ENCODE measurements around the gene KRTAP10-8.

KRTAP10-8 gene

DNA sequence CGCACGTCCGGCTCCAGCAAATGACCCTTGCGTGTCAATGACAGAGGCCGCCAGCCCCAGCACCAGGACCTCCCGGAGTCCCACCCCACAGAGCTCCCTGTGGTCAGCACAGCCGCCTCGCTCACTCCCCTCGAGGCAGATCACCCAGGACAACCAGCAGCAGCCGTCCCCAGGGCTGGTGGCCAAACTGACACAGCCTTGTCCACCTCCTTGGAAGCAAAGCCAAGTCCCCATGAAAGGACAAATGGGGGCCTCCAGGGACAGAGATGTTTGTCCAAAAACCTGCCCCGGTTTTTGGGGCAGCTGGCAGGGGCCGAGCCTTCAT is 27.4 kb downstream of the KRTAP10-8 start:
- POLR2A ChIA-PET = no interaction called here
- Histone ChIP-seq H3K9me3 (ENCODE audit: control insufficient read depth, insufficient read depth, low read depth, low read length) (no peaks in the 10 kb centered on the region), H3K27ac (ENCODE audit: extremely low read depth, low read depth, low read length) (no peak overlapping the region), H3K36me3 (ENCODE audit: control insufficient read depth in 2 of 2, insufficient read depth in 1 of 2, low read length in 2 of 2) (no peaks in the 10 kb centered on the region), H3K4me1 (ENCODE audit: control insufficient read depth, insufficient read depth, low read length) (no peaks in the 10 kb centered on the region), H3K4me3 (ENCODE audit: low read depth, low read length) (no peak overlapping the region)
- CTCF ChIA-PET = no interaction called here
- TF ChIP-seq SALL2 (tag by site-specific recombination; IDR thresholded peaks at IDR 0.05; ENCODE audit: borderline replicate concordance) = no peak
- TF ChIP-seq, protein P1, sequence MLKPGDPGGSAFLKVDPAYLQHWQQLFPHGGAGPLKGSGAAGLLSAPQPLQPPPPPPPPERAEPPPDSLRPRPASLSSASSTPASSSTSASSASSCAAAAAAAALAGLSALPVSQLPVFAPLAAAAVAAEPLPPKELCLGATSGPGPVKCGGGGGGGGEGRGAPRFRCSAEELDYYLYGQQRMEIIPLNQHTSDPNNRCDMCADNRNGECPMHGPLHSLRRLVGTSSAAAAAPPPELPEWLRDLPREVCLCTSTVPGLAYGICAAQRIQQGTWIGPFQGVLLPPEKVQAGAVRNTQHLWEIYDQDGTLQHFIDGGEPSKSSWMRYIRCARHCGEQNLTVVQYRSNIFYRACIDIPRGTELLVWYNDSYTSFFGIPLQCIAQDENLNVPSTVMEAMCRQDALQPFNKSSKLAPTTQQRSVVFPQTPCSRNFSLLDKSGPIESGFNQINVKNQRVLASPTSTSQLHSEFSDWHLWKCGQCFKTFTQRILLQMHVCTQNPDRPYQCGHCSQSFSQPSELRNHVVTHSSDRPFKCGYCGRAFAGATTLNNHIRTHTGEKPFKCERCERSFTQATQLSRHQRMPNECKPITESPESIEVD (tag by site-specific recombination; IDR thresholded peaks at IDR 0.05) = no peak

DNA sequence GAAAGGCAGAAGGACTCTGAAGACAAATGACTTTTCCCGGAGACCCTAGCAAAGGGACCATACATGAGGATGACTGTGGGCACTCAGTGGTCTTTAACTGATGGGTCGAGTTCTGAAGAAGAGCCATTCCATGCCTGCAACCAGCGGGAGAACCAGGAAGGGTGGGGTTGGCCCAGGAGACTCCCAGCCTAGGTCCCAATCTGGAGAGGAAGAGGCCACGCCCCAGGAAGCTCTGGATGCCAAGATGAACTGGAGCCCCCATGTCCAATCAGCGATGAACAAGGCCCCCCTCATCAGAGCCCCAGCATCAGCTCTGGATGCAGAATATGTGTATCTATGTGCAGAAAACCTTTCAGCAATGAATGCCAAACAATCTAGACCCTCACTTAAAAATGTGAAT is 28.9 kb downstream of the KRTAP10-8 start:
- TF ChIP-seq ZNF292 (tag by site-specific recombination; IDR thresholded peaks at IDR 0.05; ENCODE audit: borderline replicate concordance, low read depth) (no peak), GLI2 (tag by site-specific recombination; IDR thresholded peaks at IDR 0.05; ENCODE audit: borderline replicate concordance, low read depth) (no peak), ZNF2 (tag by site-specific recombination; IDR thresholded peaks at IDR 0.05) (no peak), KLF7 (tag by site-specific recombination; IDR thresholded peaks at IDR 0.05; ENCODE audit: borderline replicate concordance) (no peak), ZNF121 (tag by site-specific recombination; IDR thresholded peaks at IDR 0.05) (no peak), ZNF274 (IDR thresholded peaks at IDR 0.05; ENCODE audit: low read length) (no peak), ZNF274 (tag by site-specific recombination; IDR thresholded peaks at IDR 0.05; ENCODE audit: borderline replicate concordance) (no peak), HOXA7 (CRISPR knock-in tag; IDR thresholded peaks at IDR 0.05; ENCODE audit: borderline replicate concordance) (no peak), ZNF132 (tag by site-specific recombination; IDR thresholded peaks at IDR 0.05; ENCODE audit: borderline replicate concordance) (no peak), HOXD13 (CRISPR knock-in tag; IDR thresholded peaks at IDR 0.05; ENCODE audit: borderline replicate concordance) (no peak), EGR2 (tag by site-specific recombination; IDR thresholded peaks at IDR 0.05; ENCODE audit: low read depth) (no peak)
- TF ChIP-seq, protein P2, sequence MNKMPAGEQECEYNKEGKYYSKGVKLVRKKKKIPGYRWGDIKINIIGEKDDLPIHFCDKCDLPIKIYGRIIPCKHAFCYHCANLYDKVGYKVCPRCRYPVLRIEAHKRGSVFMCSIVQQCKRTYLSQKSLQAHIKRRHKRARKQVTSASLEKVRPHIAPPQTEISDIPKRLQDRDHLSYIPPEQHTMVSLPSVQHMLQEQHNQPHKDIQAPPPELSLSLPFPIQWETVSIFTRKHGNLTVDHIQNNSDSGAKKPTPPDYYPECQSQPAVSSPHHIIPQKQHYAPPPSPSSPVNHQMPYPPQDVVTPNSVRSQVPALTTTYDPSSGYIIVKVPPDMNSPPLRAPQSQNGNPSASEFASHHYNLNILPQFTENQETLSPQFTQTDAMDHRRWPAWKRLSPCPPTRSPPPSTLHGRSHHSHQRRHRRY (tag by site-specific recombination; IDR thresholded peaks at IDR 0.05) = no peak
- Histone ChIP-seq H3K4me1 (ENCODE audit: control insufficient read depth, insufficient read depth, low read length) (no peaks in the 10 kb centered on the region), H3K27ac (ENCODE audit: extremely low read depth, low read depth, low read length) (no peak overlapping the region), H3K4me3 (ENCODE audit: low read depth, low read length) (no peak overlapping the region), H3K36me3 (ENCODE audit: control insufficient read depth in 2 of 2, insufficient read depth in 1 of 2, low read length in 2 of 2) (no peaks in the 10 kb centered on the region), H3K9me3 (ENCODE audit: control insufficient read depth, insufficient read depth, low read depth, low read length) (no peaks in the 10 kb centered on the region)
- ChIA-PET POLR2A (no interaction called here), CTCF (no interaction called here)

DNA sequence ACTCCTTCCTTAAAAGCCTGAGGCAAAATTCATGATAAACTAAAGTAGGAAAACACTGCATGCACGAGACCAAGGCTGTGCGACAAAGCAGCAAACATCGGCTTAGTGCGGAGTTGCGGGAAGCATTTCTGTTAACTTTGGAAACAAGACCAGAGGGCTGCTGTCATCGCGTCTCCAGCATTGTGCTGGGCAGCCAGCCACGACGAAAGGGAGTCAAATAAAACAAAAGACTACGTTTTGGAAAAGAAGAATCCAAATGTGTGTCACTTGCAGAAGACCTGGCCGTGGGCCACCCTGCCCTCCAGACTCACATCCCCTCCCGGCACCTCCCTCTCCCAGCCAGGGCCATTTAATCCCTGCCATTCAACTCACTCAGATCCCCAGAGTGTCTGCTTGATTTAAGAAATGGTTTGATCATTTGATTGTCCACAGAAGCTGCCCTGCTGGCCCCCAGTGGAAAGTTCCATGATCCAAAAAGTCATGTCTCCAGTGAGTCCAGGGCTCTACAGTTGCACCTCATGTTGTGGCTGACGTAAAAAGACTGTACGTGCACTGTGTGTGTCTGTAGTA is 31.9 kb downstream of the KRTAP10-8 start:
- CTCF ChIA-PET = interaction anchor here (1.0 kb wide), 1 partner anchor 45 kb away, joined by 3 read pairs; no protein-coding TSS in a partner anchor
- POLR2A ChIA-PET = no interaction called here
- no peak overlapping the region for H3K27ac ChIP-seq (ENCODE audit: extremely low read depth, low read depth, low read length)
- H3K36me3 ChIP-seq (ENCODE audit: control insufficient read depth in 2 of 2, insufficient read depth in 1 of 2, low read length in 2 of 2) = no peaks in the 10 kb centered on the region
- TF ChIP-seq ZNF211 (tag by site-specific recombination; IDR thresholded peaks at IDR 0.05; ENCODE audit: low read depth) = no peak
- TF ChIP-seq ZNF324 (tag by site-specific recombination; IDR thresholded peaks at IDR 0.05) = no peak
- no peak for TF ChIP-seq ZNF792 (tag by site-specific recombination; IDR thresholded peaks at IDR 0.05)
- no peak for TF ChIP-seq ZNF2 (tag by site-specific recombination; IDR thresholded peaks at IDR 0.05)
- H3K4me3 ChIP-seq (ENCODE audit: low read depth, low read length) = no peak overlapping the region
- H3K4me1 ChIP-seq (ENCODE audit: control insufficient read depth, insufficient read depth, low read length) = no peaks in the 10 kb centered on the region
- H3K9me3 ChIP-seq (ENCODE audit: control insufficient read depth, insufficient read depth, low read depth, low read length) = no peaks in the 10 kb centered on the region

Measured in HEK293 (cell line).